ENCODE data around the gene HES4. TPM values are rescaled to one million over a fixed set of nuclear protein-coding genes. Genes with fewer than 3 reads are reported as not detected.
A peak's percentile ranks its signal among the peaks of the same experiment; 100 is the strongest.

Gene HES4
- total and polyA plus RNA-seq, 2 of the 13 experiments (the other 11 are each of a cell fraction or from before 2014, with no cell fraction given), result 8.8 to 10.6 TPM

DNA sequence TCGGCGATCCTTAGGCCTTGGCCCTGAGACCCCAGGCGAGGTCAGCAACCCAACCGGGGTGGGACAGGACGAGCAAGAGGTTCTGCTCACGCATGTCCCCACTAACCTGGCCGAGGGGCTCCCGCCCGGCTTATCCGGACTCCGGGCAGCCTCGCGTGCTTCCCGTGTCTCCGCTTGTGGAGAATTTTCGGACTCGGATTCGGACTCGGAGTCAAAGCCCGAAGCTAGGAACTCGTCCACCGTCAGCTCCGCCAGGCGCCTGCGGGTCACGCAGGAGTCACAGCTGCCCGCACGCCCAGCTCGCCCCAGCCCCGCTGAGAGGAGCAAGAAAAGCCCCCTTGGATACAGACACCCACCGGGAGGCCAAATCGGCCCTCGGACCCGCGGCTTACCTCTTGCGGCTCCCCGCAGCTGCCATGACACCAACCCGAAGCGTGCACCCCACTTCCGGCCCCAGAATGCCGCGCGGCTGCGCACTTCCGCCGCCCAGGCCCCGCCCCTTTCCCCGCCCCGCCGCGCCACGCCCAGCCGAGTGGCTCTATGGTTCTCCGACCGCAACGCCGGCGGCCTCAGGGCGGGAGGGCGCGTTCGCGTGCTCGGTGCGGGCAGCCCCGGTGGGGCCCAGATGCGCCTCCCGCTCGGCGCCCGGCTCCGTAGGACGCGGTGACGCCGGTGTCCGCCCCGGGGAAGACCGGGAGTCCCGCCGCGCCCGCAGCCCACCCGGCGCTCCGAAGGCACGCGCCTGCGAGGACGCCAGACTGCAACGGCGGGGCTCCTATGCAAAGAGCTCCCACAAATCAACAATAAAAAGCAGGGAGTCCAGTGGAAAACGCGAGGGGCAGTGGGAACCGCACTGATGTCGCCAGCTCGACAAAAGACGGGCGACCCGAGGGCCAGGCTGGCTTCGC, 40.8 kb downstream of the HES4 start, which contains the start of gene NOC2L (continued):
- TF ChIP-seq SRSF4 (IDR thresholded peaks at IDR 0.05; ENCODE audit: low read depth, low read length, poor library complexity, severe bottlenecking), result no peak
- TF ChIP-seq, protein P1, sequence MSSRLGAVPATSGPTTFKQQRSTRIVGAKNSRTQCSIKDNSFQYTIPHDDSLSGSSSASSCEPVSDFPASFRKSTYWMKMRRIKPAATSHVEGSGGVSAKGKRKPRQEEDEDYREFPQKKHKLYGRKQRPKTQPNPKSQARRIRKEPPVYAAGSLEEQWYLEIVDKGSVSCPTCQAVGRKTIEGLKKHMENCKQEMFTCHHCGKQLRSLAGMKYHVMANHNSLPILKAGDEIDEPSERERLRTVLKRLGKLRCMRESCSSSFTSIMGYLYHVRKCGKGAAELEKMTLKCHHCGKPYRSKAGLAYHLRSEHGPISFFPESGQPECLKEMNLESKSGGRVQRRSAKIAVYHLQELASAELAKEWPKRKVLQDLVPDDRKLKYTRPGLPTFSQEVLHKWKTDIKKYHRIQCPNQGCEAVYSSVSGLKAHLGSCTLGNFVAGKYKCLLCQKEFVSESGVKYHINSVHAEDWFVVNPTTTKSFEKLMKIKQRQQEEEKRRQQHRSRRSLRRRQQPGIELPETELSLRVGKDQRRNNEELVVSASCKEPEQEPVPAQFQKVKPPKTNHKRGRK (CRISPR knock-in tag; IDR thresholded peaks at IDR 0.05), result no peak
- no peak for TF ChIP-seq TSC22D2 (CRISPR knock-in tag; IDR thresholded peaks at IDR 0.05; ENCODE audit: borderline replicate concordance)
- TF ChIP-seq SMAD9 (CRISPR knock-in tag; IDR thresholded peaks at IDR 0.05), result no peak
- peak; percentile 98 for TF ChIP-seq GATAD1 (CRISPR knock-in tag; IDR thresholded peaks at IDR 0.05)
- TF ChIP-seq ZKSCAN8 (CRISPR knock-in tag; IDR thresholded peaks at IDR 0.05; ENCODE audit: borderline replicate concordance), result no peak
- peak; percentile 40; the same call in 1 of the 2 replicates for TF ChIP-seq ZNF350 (CRISPR knock-in tag; IDR thresholded peaks at IDR 0.05; ENCODE audit: borderline replicate concordance, low read depth)
- TF ChIP-seq SMAD1 (CRISPR knock-in tag; IDR thresholded peaks at IDR 0.05; ENCODE audit: borderline replicate concordance, low read depth), result no peak
- no peak for TF ChIP-seq FOXP1 (IDR thresholded peaks at IDR 0.05)
- no peak for TF ChIP-seq FOXP1 (CRISPR knock-in tag; IDR thresholded peaks at IDR 0.05)
- TF ChIP-seq RBM22 (optimal IDR thresholded peaks at IDR 0.05; ENCODE audit: low read length), result no peak
- TF ChIP-seq NCOR1 (IDR thresholded peaks at IDR 0.05; ENCODE audit: borderline replicate concordance, low read length), result no peak
- TF ChIP-seq DPF2 (CRISPR knock-in tag; IDR thresholded peaks at IDR 0.05; ENCODE audit: borderline replicate concordance, low read depth), result no peak
- TF ChIP-seq ZFYVE20 (CRISPR knock-in tag; IDR thresholded peaks at IDR 0.05; ENCODE audit: borderline replicate concordance, low read depth), result no peak
- TF ChIP-seq ZNF337 (CRISPR knock-in tag; IDR thresholded peaks at IDR 0.05; ENCODE audit: borderline replicate concordance, low read depth), result 0 out of 2 replicates have a peak, but pooled peaks have one; percentile 58
- TF ChIP-seq, protein P2, sequence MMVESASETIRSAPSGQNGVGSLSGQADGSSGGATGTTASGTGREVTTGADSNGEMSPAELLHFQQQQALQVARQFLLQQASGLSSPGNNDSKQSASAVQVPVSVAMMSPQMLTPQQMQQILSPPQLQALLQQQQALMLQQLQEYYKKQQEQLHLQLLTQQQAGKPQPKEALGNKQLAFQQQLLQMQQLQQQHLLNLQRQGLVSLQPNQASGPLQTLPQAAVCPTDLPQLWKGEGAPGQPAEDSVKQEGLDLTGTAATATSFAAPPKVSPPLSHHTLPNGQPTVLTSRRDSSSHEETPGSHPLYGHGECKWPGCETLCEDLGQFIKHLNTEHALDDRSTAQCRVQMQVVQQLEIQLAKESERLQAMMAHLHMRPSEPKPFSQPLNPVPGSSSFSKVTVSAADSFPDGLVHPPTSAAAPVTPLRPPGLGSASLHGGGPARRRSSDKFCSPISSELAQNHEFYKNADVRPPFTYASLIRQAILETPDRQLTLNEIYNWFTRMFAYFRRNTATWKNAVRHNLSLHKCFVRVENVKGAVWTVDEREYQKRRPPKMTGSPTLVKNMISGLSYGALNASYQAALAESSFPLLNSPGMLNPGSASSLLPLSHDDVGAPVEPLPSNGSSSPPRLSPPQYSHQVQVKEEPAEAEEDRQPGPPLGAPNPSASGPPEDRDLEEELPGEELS (CRISPR knock-in tag; IDR thresholded peaks at IDR 0.05), result no peak
- TF ChIP-seq PHB2 (IDR thresholded peaks at IDR 0.05; ENCODE audit: partially characterized antibody), result no peak
- no peak for TF ChIP-seq E2F5 (CRISPR knock-in tag; conservative IDR thresholded peaks at IDR 0.05)
- TF ChIP-seq, protein P3, sequence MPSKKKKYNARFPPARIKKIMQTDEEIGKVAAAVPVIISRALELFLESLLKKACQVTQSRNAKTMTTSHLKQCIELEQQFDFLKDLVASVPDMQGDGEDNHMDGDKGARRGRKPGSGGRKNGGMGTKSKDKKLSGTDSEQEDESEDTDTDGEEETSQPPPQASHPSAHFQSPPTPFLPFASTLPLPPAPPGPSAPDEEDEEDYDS (CRISPR knock-in tag; IDR thresholded peaks at IDR 0.05), result no peak
- no peak for TF ChIP-seq LCORL (IDR thresholded peaks at IDR 0.05)
- no peak for TF ChIP-seq LCORL (CRISPR knock-in tag; IDR thresholded peaks at IDR 0.05)
- TF ChIP-seq ZBTB21 (CRISPR knock-in tag; IDR thresholded peaks at IDR 0.05), result no peak
- TF ChIP-seq ZSCAN31 (CRISPR knock-in tag; IDR thresholded peaks at IDR 0.05; ENCODE audit: low read depth), result no peak
- no peak for TF ChIP-seq HNF4A (CRISPR knock-in tag; IDR thresholded peaks at IDR 0.05)
- no peak; the same call in 1 of the 2 replicates for TF ChIP-seq IRF9 (CRISPR knock-in tag; IDR thresholded peaks at IDR 0.05; ENCODE audit: borderline replicate concordance)

Data from HepG2 (cell line).